Gastrocnemius medialis (tissue), 4 donors: Measurements from ENCODE around the gene NRG3.

ENCODE experiments used
- POLR2A ChIP-seq, 2 donors: fragments of 450-650 bp; IDR thresholded peaks; one replicate each; pipeline ENCODE4 v1.6.1; 2017; ENCODE audit warnings: antibody characterized with exemption in 2 of 2, mild to moderate bottlenecking in 2 of 2, moderate library complexity in 2 of 2
- TF ChIP-seq, protein P1 (sequence below), 5 experiments: fragments of 450-650 bp in 3 of 5; fragments of 200-600 bp in 2 of 5; sonication (generic) in 2 of 5; IDR thresholded peaks in 4 of 5; conservative IDR thresholded peaks in 1 of 5; 1 replicate in 4 of 5; 2 replicates in 1 of 5; pipeline ENCODE4 v1.5.1; 2016 to 2019; ENCODE audit warnings: antibody characterized with exemption in 5 of 5, mild to moderate bottlenecking in 3 of 5, moderate library complexity in 3 of 5

DNA sequence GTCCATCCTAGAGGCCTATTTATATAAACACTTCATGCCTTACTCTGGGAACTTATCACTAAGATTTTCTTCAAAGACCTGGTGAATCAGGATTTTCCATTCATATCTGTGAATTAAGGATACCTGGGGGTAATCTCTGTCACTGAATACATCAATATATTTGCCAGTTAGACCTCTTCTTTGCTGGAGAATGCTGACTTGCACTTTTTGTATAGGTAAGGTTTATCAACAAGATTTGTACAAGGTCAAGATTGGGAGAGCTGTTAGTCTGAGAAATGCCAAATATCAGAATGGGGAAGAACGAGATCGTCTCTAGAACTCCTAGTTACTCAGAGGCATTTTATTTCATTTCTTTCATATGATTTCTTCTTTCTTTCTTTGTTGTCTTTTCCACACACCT lies 1060.0 kb downstream of the NRG3 start:
- TF ChIP-seq, protein P1, sequence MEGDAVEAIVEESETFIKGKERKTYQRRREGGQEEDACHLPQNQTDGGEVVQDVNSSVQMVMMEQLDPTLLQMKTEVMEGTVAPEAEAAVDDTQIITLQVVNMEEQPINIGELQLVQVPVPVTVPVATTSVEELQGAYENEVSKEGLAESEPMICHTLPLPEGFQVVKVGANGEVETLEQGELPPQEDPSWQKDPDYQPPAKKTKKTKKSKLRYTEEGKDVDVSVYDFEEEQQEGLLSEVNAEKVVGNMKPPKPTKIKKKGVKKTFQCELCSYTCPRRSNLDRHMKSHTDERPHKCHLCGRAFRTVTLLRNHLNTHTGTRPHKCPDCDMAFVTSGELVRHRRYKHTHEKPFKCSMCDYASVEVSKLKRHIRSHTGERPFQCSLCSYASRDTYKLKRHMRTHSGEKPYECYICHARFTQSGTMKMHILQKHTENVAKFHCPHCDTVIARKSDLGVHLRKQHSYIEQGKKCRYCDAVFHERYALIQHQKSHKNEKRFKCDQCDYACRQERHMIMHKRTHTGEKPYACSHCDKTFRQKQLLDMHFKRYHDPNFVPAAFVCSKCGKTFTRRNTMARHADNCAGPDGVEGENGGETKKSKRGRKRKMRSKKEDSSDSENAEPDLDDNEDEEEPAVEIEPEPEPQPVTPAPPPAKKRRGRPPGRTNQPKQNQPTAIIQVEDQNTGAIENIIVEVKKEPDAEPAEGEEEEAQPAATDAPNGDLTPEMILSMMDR (IDR thresholded peaks at IDR 0.05 in 4 of 5, conservative IDR thresholded peaks at IDR 0.05 in 1 of 5): no peak
- no peak for TF ChIP-seq POLR2A (IDR thresholded peaks at IDR 0.05)
